ENCODE results near the gene KCNN1. TPM values are rescaled to one million over a fixed set of nuclear protein-coding genes. Genes with fewer than 3 reads are reported as not detected.

KCNN1 gene
- total and polyA plus RNA-seq, 2 of the 13 experiments (the other 11 are each of a cell fraction or from before 2014, with no cell fraction given): 0.04 TPM; not detected in 1

DNA sequence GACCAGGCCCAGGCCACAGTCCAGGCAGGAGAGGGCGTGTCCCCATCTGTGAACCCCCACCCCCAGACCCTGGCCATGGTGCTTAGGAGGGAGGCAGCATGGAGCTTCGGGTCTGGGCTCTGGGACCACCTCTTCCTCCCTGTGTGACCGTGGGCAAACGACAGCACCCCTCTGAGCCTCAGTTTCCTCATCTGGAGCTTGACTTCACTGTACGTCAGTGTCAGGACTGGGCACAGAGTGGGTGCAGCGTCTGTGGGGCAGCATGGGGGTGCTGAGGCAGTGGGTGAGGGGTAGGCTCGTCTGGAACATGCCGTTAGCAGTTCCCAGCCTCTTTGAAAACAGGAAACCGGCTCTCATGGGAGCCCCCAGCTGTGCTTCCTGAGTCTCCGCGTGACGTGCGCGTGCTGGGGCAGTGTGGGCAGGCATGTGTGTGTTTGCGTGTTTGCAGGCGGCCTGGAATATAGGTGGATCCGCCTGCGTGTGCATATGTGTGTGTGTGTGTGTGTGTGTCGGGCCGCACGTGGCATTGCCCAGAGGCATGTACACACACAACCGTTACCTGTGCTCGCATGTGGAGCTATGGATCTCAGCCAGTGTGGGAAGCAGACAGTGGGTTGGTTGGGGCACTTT is 56.8 kb downstream of the KCNN1 start (continued):
- TF ChIP-seq ZNF558 (CRISPR knock-in tag; IDR thresholded peaks at IDR 0.05; ENCODE audit: borderline replicate concordance) (no peak), ZNF704 (CRISPR knock-in tag; IDR thresholded peaks at IDR 0.05; ENCODE audit: borderline replicate concordance) (no peak)

DNA sequence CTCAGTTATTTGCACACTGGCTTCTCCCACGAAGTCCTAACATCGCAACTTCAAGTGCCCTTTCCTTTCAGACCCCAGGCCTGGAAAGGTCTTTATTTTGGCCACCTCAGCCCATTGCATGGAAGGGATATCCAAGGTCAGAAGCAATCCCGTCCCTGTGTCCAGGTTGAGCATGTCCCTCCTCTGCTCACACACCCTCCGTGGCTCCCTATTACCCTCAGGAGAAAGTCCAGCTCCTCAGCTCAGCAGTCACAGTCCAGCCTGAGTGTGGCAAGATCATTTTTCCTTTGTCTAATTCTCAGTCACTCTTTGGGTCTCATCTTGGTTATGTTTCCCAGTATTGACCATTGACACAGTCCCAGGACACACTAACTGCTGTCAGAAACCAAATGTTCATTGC is 60.2 kb downstream of the KCNN1 start:
- H3K36me3 ChIP-seq (replicated peaks in 1 of 2; ENCODE audit: control insufficient read depth in 1 of 2, insufficient read depth in 2 of 2, low read length in 2 of 2): no peaks in the 10 kb centered on the region
- FAIRE-seq: no peak
- 45% methylated on average over 4 of the region's 4 CpGs for WGBS (ENCODE audit: low lambda C conversion rate)
- peaks cover 43% of the 10 kb centered on the region for H3K4me1 ChIP-seq (ENCODE audit: insufficient read depth, low read length)
- H3K4me3 ChIP-seq (replicated peaks in 1 of 3; ENCODE audit: insufficient read depth in 1 of 3, low read depth in 2 of 3, low read length in 3 of 3): no peak overlapping the region
- ATAC-seq: no peak
- DNase-seq (ENCODE audit: low spot score): no peak
- H3K9ac ChIP-seq (ENCODE audit: insufficient read depth, low read depth, low read length): no peak overlapping the region
- no peaks in the 10 kb centered on the region for H3K79me2 ChIP-seq (ENCODE audit: insufficient read depth, low read length)
- peaks cover 0 to 3% of the 10 kb centered on the region in 2 experiments; a peak in 1 of 5 replicates for H3K27me3 ChIP-seq (ENCODE audit: control insufficient read depth in 1 of 2, insufficient read depth in 2 of 2, low read length in 2 of 2)
- ChIA-PET CTCF (ENCODE audit: low intra/inter-chr PET ratio, low total read pairs) (no interaction called here), POLR2A (no interaction called here)
- H4K20me1 ChIP-seq (ENCODE audit: insufficient read depth, low read length): no peaks in the 10 kb centered on the region
- TF ChIP-seq ZFP36 (IDR thresholded peaks at IDR 0.05; ENCODE audit: borderline replicate concordance, low read depth, low read length, partially characterized antibody) (peak; percentile 25), ZNF558 (CRISPR knock-in tag; IDR thresholded peaks at IDR 0.05; ENCODE audit: borderline replicate concordance) (no peak), ZMYM3 (CRISPR knock-in tag; IDR thresholded peaks at IDR 0.05) (0 out of 2 replicates have a peak, but pooled peaks have one; percentile 32)
- intact Hi-C loops (cut with micrococcal nuclease; ENCODE audit: unreplicated experiment) (no loop called here), in situ Hi-C loops (cut with HindIII; ENCODE audit: extremely low pct_ligation_motif_present, low pct_unique_long_range_greater_than_20kb) (no loop called here)
- no TSS peak for BruUV-seq (replicated peaks)
- no peak overlapping the region for H2AFZ ChIP-seq (ENCODE audit: low read length)
- H3K9me3 ChIP-seq (ENCODE audit: low read length): no peaks in the 10 kb centered on the region
- H3K27ac ChIP-seq (ENCODE audit: extremely low read length, insufficient read depth, low read length): no peak overlapping the region
- H3K4me2 ChIP-seq (ENCODE audit: low read depth, low read length): no peak overlapping the region
